ENCODE results near the gene RAD51B.

DNA sequence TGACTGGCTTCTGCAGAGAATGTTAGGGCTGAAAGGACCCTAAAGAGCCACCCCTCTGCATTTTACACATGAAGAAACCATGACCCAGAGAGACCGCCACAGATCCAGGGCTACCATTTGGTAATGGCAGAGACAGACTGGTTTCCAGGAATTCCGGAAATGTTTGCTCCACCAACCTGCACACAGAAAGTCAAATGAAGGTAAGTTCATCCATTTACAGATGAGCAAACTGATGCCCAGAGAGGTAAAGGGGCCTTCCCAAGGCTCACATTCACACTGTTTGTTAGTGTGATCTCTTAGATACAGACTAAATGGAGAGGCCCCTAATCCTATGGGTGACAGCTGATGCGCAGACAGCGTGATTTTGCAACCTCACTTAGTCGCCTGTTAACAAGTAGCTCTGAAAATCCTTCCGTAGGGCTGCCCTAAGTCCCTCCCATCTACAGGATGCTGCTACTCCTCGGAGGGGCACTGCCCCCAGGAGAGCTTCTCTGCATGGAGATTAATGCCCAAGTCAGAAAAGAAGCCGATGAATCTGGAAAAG, 939.5 kb downstream of the RAD51B start:
- TF ChIP-seq CTCF (IDR thresholded peaks at IDR 0.05) (no peak), POLR2A (IDR thresholded peaks at IDR 0.05) (no peak)
